ENCODE results near the gene IGSF1.

The IGSF1 gene

DNA sequence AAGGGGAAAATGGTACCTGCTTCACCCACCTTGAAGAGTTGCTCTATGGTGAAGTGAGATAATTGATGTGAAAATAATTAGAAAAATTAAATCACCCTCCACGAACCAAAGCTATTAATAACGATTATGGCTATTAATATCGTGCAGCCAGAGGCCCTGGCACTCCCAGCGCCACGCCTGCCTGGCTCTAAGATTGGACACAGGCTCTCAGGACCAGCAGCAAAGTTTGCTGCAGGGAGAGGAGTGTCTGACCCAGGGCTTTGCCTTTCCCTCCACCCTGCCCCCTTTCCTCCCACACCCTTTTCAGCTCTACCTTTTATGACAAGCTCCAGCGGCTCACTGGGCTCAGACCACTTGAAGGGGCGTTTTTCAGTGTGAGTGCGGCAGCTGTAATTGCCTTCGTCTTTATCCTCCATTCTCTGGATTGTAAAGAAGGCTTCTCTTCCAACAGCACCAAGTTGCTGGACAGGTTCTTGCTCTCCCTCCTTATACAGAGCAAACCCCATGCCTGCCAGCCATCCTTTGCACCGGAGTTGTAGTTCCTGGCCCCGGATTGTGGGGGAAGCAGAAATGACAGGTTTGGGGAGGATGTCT is 11.5 kb downstream of the IGSF1 start:
- TF ChIP-seq, protein P1, sequence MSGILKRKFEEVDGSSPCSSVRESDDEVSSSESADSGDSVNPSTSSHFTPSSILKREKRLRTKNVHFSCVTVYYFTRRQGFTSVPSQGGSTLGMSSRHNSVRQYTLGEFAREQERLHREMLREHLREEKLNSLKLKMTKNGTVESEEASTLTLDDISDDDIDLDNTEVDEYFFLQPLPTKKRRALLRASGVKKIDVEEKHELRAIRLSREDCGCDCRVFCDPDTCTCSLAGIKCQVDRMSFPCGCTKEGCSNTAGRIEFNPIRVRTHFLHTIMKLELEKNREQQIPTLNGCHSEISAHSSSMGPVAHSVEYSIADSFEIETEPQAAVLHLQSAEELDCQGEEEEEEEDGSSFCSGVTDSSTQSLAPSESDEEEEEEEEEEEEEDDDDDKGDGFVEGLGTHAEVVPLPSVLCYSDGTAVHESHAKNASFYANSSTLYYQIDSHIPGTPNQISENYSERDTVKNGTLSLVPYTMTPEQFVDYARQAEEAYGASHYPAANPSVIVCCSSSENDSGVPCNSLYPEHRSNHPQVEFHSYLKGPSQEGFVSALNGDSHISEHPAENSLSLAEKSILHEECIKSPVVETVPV (CRISPR knock-in tag; IDR thresholded peaks at IDR 0.05): no peak
- TF ChIP-seq TOX (CRISPR knock-in tag; IDR thresholded peaks at IDR 0.05; ENCODE audit: borderline replicate concordance) (no peak), ZNF70 (CRISPR knock-in tag; IDR thresholded peaks at IDR 0.05) (no peak), ISL1 (CRISPR knock-in tag; IDR thresholded peaks at IDR 0.05) (no peak), CSDC2 (CRISPR knock-in tag; IDR thresholded peaks at IDR 0.05) (no peak), ZNF565 (CRISPR knock-in tag; conservative IDR thresholded peaks at IDR 0.05; ENCODE audit: low read depth) (no peak)
- TF ChIP-seq, protein P2, sequence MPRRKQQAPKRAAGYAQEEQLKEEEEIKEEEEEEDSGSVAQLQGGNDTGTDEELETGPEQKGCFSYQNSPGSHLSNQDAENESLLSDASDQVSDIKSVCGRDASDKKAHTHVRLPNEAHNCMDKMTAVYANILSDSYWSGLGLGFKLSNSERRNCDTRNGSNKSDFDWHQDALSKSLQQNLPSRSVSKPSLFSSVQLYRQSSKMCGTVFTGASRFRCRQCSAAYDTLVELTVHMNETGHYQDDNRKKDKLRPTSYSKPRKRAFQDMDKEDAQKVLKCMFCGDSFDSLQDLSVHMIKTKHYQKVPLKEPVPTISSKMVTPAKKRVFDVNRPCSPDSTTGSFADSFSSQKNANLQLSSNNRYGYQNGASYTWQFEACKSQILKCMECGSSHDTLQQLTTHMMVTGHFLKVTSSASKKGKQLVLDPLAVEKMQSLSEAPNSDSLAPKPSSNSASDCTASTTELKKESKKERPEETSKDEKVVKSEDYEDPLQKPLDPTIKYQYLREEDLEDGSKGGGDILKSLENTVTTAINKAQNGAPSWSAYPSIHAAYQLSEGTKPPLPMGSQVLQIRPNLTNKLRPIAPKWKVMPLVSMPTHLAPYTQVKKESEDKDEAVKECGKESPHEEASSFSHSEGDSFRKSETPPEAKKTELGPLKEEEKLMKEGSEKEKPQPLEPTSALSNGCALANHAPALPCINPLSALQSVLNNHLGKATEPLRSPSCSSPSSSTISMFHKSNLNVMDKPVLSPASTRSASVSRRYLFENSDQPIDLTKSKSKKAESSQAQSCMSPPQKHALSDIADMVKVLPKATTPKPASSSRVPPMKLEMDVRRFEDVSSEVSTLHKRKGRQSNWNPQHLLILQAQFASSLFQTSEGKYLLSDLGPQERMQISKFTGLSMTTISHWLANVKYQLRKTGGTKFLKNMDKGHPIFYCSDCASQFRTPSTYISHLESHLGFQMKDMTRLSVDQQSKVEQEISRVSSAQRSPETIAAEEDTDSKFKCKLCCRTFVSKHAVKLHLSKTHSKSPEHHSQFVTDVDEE (CRISPR knock-in tag; IDR thresholded peaks at IDR 0.05): no peak
- ATAC-seq: no peak

DNA sequence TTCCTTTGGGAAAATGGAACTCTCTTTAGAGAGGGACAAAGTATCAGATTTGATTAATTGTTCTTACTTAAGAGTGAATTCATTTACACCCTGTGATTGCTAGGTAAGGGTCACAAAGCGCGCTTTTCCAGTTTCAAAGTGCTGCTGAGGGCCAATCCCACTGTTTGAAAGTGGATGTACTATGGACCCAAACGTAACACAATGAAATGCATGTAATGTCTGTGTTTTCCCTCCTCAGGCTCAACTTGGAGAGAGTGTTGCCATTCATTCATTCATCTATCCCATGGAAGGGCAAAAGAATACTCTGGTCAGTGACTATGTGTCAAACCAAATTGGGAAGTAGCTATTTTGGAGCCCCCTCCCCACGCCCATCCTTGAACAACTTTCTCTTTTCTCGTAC is 16.1 kb downstream of the IGSF1 start:
- ATAC-seq: no peak
- TF ChIP-seq ZFP3 (CRISPR knock-in tag; IDR thresholded peaks at IDR 0.05) (no peak), ISL1 (CRISPR knock-in tag; IDR thresholded peaks at IDR 0.05) (no peak), OSR1 (CRISPR knock-in tag; IDR thresholded peaks at IDR 0.05) (no peak), ZNF70 (CRISPR knock-in tag; IDR thresholded peaks at IDR 0.05) (no peak), RARB (CRISPR knock-in tag; IDR thresholded peaks at IDR 0.05) (no peak), TCF4 (CRISPR knock-in tag; IDR thresholded peaks at IDR 0.05; ENCODE audit: borderline replicate concordance) (no peak), ZNF8 (CRISPR knock-in tag; IDR thresholded peaks at IDR 0.05) (no peak), GLIS3 (CRISPR knock-in tag; IDR thresholded peaks at IDR 0.05) (no peak), SNAI2 (CRISPR knock-in tag; IDR thresholded peaks at IDR 0.05) (no peak), CSDC2 (CRISPR knock-in tag; IDR thresholded peaks at IDR 0.05) (no peak)
- TF ChIP-seq, protein P1 (CRISPR knock-in tag; IDR thresholded peaks at IDR 0.05): no peak

GRCh38 chrX:131271826-131272225 is 17.3 kb downstream of the IGSF1 start:
- TF ChIP-seq TCF4 (CRISPR knock-in tag; IDR thresholded peaks at IDR 0.05; ENCODE audit: borderline replicate concordance) (no peak), ARNTL (CRISPR knock-in tag; IDR thresholded peaks at IDR 0.05; ENCODE audit: borderline replicate concordance, low read depth) (no peak)
- no peak for ATAC-seq

DNA sequence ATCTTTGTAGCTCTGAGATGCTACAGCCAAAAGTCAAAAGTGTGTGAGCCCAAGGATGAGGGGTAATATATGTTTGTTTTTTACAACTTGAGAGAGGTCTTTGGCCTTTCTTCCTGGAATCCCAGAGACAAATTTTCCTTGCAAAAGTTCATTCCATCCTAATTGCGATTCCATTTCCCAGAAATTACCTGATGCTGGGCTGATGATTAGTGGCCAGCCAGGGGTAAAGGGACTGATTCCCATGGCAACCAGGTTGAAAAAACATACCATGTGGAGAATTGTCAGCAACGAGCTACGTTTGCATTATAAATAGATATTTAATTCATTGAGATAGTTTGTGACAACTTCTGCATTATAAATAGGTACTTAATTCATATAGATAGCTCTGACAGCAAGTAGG is 17.8 kb downstream of the IGSF1 start:
- no peak for ATAC-seq
- no peak for TF ChIP-seq OSR1 (CRISPR knock-in tag; IDR thresholded peaks at IDR 0.05)
- TF ChIP-seq CSDC2 (CRISPR knock-in tag; IDR thresholded peaks at IDR 0.05): no peak
- no peak for TF ChIP-seq ZC3H10 (CRISPR knock-in tag; IDR thresholded peaks at IDR 0.05)
- TF ChIP-seq, protein P2 (CRISPR knock-in tag; IDR thresholded peaks at IDR 0.05): no peak
- TF ChIP-seq, protein P3, sequence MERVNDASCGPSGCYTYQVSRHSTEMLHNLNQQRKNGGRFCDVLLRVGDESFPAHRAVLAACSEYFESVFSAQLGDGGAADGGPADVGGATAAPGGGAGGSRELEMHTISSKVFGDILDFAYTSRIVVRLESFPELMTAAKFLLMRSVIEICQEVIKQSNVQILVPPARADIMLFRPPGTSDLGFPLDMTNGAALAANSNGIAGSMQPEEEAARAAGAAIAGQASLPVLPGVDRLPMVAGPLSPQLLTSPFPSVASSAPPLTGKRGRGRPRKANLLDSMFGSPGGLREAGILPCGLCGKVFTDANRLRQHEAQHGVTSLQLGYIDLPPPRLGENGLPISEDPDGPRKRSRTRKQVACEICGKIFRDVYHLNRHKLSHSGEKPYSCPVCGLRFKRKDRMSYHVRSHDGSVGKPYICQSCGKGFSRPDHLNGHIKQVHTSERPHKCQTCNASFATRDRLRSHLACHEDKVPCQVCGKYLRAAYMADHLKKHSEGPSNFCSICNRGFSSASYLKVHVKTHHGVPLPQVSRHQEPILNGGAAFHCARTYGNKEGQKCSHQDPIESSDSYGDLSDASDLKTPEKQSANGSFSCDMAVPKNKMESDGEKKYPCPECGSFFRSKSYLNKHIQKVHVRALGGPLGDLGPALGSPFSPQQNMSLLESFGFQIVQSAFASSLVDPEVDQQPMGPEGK (CRISPR knock-in tag; IDR thresholded peaks at IDR 0.05; ENCODE audit: borderline replicate concordance): no peak
- no peak for TF ChIP-seq ZNF8 (CRISPR knock-in tag; IDR thresholded peaks at IDR 0.05)
- TF ChIP-seq TCF4 (CRISPR knock-in tag; IDR thresholded peaks at IDR 0.05; ENCODE audit: borderline replicate concordance): no peak
- no peak for TF ChIP-seq ZNF565 (CRISPR knock-in tag; conservative IDR thresholded peaks at IDR 0.05; ENCODE audit: low read depth)
- no peak for TF ChIP-seq RARB (CRISPR knock-in tag; IDR thresholded peaks at IDR 0.05)

Data from SK-N-SH treated with all-trans-retinoic acid at 6 μM for 48 hours (cell line).